T-cell (primary cell): ENCODE results near the gene GSTO2. TPM values are rescaled to one million over a fixed set of nuclear protein-coding genes. Genes with fewer than 3 reads are reported as not detected.

Experiments
- ATAC-seq, 4 experiments: fragments of 200-7000 bp in 3 of 4; fragments of 150-1000 bp in 1 of 4; cut with Tn5 transposase; replicated peaks in 1 of 4; 1 replicate in 3 of 4; 2 replicates in 1 of 4; pipeline ENCODE4 v1.10.0; 2021; ENCODE audit warnings: moderate library complexity in 3 of 4, mild to moderate bottlenecking in 2 of 4, moderate number of reproducible peaks in 1 of 4
- CTCF ChIA-PET, 2 donors: fragments of 300-600 bp; sonication (Branson Sonifier 250); formaldehyde crosslinking; loops; one replicate each; lab custom pipeline; 2022; ENCODE audit warnings: antibody characterized with exemption in 2 of 2; lab: Charles Lee
- POLR2A ChIA-PET, 2 donors: fragments of 300-600 bp; sonication (Branson Sonifier 250); formaldehyde crosslinking; loops; one replicate each; lab custom pipeline; 2022; ENCODE audit warnings: antibody characterized with exemption in 2 of 2; lab: Charles Lee
- DNase-seq, 35 experiments: peaks; one replicate each; pipeline versions ENCODE4 v3.0.0 to v3.0.0-alpha.2; 2013 to 2023
- H3K27ac ChIP-seq: one replicate; pipeline ENCODE4 v1.5.1; 2013; ENCODE audit warnings: low read length
- H3K27me3 ChIP-seq, 2 experiments: replicated peaks in 1 of 2; 1 replicate in 1 of 2; 2 replicates in 1 of 2; pipeline versions ENCODE4 v1.6.1 to v1.7.0; 2013; ENCODE audit warnings: low read length in 1 of 2, mixed read lengths in 1 of 2; ENCODE audit not compliant: control insufficient read depth in 2 of 2, insufficient read depth in 2 of 2; ENCODE audit errors: extremely low read depth in 1 of 2
- H3K36me3 ChIP-seq, 2 donors: 1 replicate in 1 of 2; 2 replicates in 1 of 2; pipeline versions ENCODE4 v1.6.1 to v1.7.0; 2013; ENCODE audit warnings: low read length in 1 of 2; ENCODE audit not compliant: control insufficient read depth in 2 of 2, insufficient read depth in 1 of 2; ENCODE audit errors: extremely low read depth in 1 of 2
- H3K4me1 ChIP-seq, 2 experiments: 1 replicate in 1 of 2; 2 replicates in 1 of 2; pipeline versions ENCODE4 v1.6.1 to v1.7.0; 2013; ENCODE audit warnings: low read length in 2 of 2, mixed read lengths in 1 of 2; ENCODE audit not compliant: insufficient read depth in 2 of 2, control insufficient read depth in 1 of 2; ENCODE audit errors: extremely low read depth in 1 of 2
- H3K4me3 ChIP-seq, 2 donors: 1 replicate in 1 of 2; 2 replicates in 1 of 2; pipeline versions ENCODE4 v1.5.1 to v1.7.0; 2013; ENCODE audit warnings: mild to moderate bottlenecking in 2 of 2, low read length in 1 of 2, moderate library complexity in 1 of 2; ENCODE audit not compliant: control insufficient read depth in 1 of 2; ENCODE audit errors: extremely low read depth in 1 of 2
- H3K9me3 ChIP-seq: 2 replicates; pipeline ENCODE4 v1.7.0; 2013
- H3K27ac Mint-ChIP-seq, 2 donors: one replicate each; pipeline ENCODE4 v1.8.0; 2020 to 2021; ENCODE audit warnings: mild to moderate bottlenecking in 2 of 2, mixed read lengths in 2 of 2
- H3K27me3 Mint-ChIP-seq, 2 donors: one replicate each; pipeline ENCODE4 v1.8.0; 2021 to 2022; ENCODE audit warnings: mixed read lengths in 2 of 2
- H3K36me3 Mint-ChIP-seq: one replicate; pipeline ENCODE4 v1.8.0; 2021; ENCODE audit warnings: mixed read lengths
- H3K4me1 Mint-ChIP-seq, 3 donors: one replicate each; pipeline ENCODE4 v1.8.0; 2020 to 2022; ENCODE audit warnings: mixed read lengths in 3 of 3, mild to moderate bottlenecking in 1 of 3
- H3K4me3 Mint-ChIP-seq, 3 donors: one replicate each; pipeline ENCODE4 v1.8.0; 2020 to 2022; ENCODE audit warnings: mild to moderate bottlenecking in 3 of 3, mixed read lengths in 3 of 3, moderate library complexity in 3 of 3
- H3K9me3 Mint-ChIP-seq, 3 donors: one replicate each; pipeline ENCODE4 v1.8.0; 2020 to 2022; ENCODE audit warnings: mixed read lengths in 3 of 3
- WGBS: methylation state at CpG from one replicate; pipeline ENCODE4 v1.1.5; 2013; ENCODE audit warnings: missing lambda C conversion rate; ENCODE audit not compliant: insufficient coverage; 5-methylcytosine and 5-hydroxymethylcytosine counted together
- total RNA-seq, 35 experiments: library from RNA in 6 of 35; stranded (reverse) in 6 of 35; fragments of 120-200 nt in 1 of 35; gene quantifications; one replicate each; pipeline versions ENCODE4 v1.2.1 to v1.2.4 and lab custom pipeline; 2013 to 2026

The GSTO2 gene
- total RNA-seq, 5 donors from 2014 or later (not counting 1 experiment from before 2014, with no cell fraction given) = 0.60 to 2.4 (median 1.9) TPM

- no peaks in the 10 kb centered on the region for H3K27me3 Mint-ChIP-seq
- ChIA-PET POLR2A (interaction anchor here in 1 of 2 donors (1.0 kb wide), 1 partner anchor 12 kb away, joined by 4 read pairs; the partner anchor contains the start of gene ITPRIP), CTCF (interaction anchor here (0.7 to 6.0 kb wide), 24 partner anchors 9 to 128 kb away, joined by 3 to 167 read pairs (median 6); partner anchors contain the start of genes GSTO1 (in 1 of the 2) and ITPRIP (in 1 of the 2))
- Histone ChIP-seq H3K27ac (no peak overlapping the region), H3K27me3 (no peaks in the 10 kb centered on the region), H3K4me1 (peaks cover 20 to 35% of the 10 kb centered on the region in 2 experiments), H3K4me3 (no peak overlapping the region), H3K36me3 (no peaks in the 10 kb centered on the region), H3K9me3 (no peaks in the 10 kb centered on the region)
- no peaks in the 10 kb centered on the region for H3K36me3 Mint-ChIP-seq
- H3K4me1 Mint-ChIP-seq = peaks cover 11 to 22% (median 14%) of the 10 kb centered on the region in 3 donors
- peaks cover 3 to 8% (median 4%) of the 10 kb centered on the region in 3 donors for H3K9me3 Mint-ChIP-seq
- peak; percentile 62 to 66 (median 62) for ATAC-seq
- no peak overlapping the region for H3K4me3 Mint-ChIP-seq
- WGBS = 50% methylated on average over 2 of the region's 6 CpGs
- DNase-seq = peak in 9 of 35 experiments; percentile 26 to 82 (median 38)
- no peak overlapping the region for H3K27ac Mint-ChIP-seq
Measured at GRCh38 chr10:104350127-104350635, 81.2 kb downstream of the GSTO2 start.

GRCh38 chr10:104351061-104351702, 82.2 kb downstream of the GSTO2 start:
- CTCF ChIA-PET = interaction anchor here (0.8 to 6.0 kb wide), 25 partner anchors 10 to 96 kb away, joined by 3 to 167 read pairs (median 7); partner anchors contain the start of genes GSTO1 (in 1 of the 2) and ITPRIP (in 1 of the 2)

GRCh38 chr10:104351919-104352318, 82.9 kb downstream of the GSTO2 start:
- H3K9me3 Mint-ChIP-seq = no peaks in the 10 kb centered on the region
- no CpG with 5 or more reads among the region's 1 CpG for WGBS
- peak overlapping the region; percentile 59 to 70 for H3K27ac Mint-ChIP-seq
- H3K4me1 ChIP-seq = peaks cover 14 to 27% of the 10 kb centered on the region in 2 experiments
- no peak for ATAC-seq
- H3K9me3 ChIP-seq = no peaks in the 10 kb centered on the region
- H3K4me1 Mint-ChIP-seq = peaks cover 0 to 11% (median 3%) of the 10 kb centered on the region in 3 donors
- ChIA-PET POLR2A (interaction anchor here (0.5 to 1.9 kb wide), 7 partner anchors 8 to 260 kb away, joined by 3 to 15 read pairs (median 3); partner anchors contain the start of gene ITPRIP (in 1 of the 2)), CTCF (interaction anchor here (0.6 to 6.0 kb wide), 20 partner anchors 11 to 231 kb away, joined by 3 to 167 read pairs (median 8); partner anchors contain the start of genes ITPRIP (in 1 of the 2) and SFR1 (in 1 of the 2))
- H3K27ac ChIP-seq = peak overlapping the region; percentile 42
- H3K4me3 ChIP-seq = peak overlapping the region in 1 of 2 donors; percentile 20
- H3K4me3 Mint-ChIP-seq = peak overlapping the region in 2 of 3 donors; percentile 19 to 47
- DNase-seq = peak in 1 of 35 experiments; percentile 11
- H3K36me3 Mint-ChIP-seq = no peaks in the 10 kb centered on the region
- no peaks in the 10 kb centered on the region for H3K27me3 Mint-ChIP-seq
- no peaks in the 10 kb centered on the region for H3K36me3 ChIP-seq
- H3K27me3 ChIP-seq = no peaks in the 10 kb centered on the region

More at GRCh38 chr10:104351061-104351702, 82.2 kb downstream of the GSTO2 start:
- ATAC-seq = no peak
- H3K27me3 ChIP-seq = no peaks in the 10 kb centered on the region
- Mint-ChIP-seq H3K27me3 (no peaks in the 10 kb centered on the region), H3K27ac (peak overlapping the region; percentile 61 to 72), H3K4me1 (peaks cover 1 to 14% (median 7%) of the 10 kb centered on the region in 3 donors), H3K36me3 (no peaks in the 10 kb centered on the region), H3K4me3 (peak overlapping the region in 1 of 3 donors; percentile 15), H3K9me3 (no peaks in the 10 kb centered on the region)
- POLR2A ChIA-PET = interaction anchor here (0.5 to 1.9 kb wide), 4 partner anchors 13 to 259 kb away, joined by 3 to 12 read pairs (median 4); partner anchors contain the start of gene ITPRIP (in 1 of the 2)
- H3K4me3 ChIP-seq = no peak overlapping the region
- peak in 1 of 35 experiments; percentile 16 for DNase-seq
- 75% methylated on average over 1 of the region's 2 CpGs for WGBS
- H3K36me3 ChIP-seq = no peaks in the 10 kb centered on the region
- H3K4me1 ChIP-seq = peaks cover 16 to 31% of the 10 kb centered on the region in 2 experiments
- H3K27ac ChIP-seq = peak overlapping the region; percentile 42
- no peaks in the 10 kb centered on the region for H3K9me3 ChIP-seq

- POLR2A ChIA-PET = interaction anchor here in 1 of 2 donors (0.5 kb wide), 1 partner anchor 24 kb away, joined by 3 read pairs; no protein-coding TSS in a partner anchor
- peak; percentile 74 to 96 (median 83) for DNase-seq
- no peaks in the 10 kb centered on the region for H3K9me3 Mint-ChIP-seq
- peak; percentile 84 to 91 (median 90) for ATAC-seq
- 3% methylated on average over 43 of the region's 43 CpGs for WGBS
- peaks cover 0 to 6% (median 0%) of the 10 kb centered on the region in 3 donors for H3K4me1 Mint-ChIP-seq
- Histone ChIP-seq H3K4me1 (peaks cover 14 to 27% of the 10 kb centered on the region in 2 experiments), H3K4me3 (peak within 1 kb of the TSS; percentile 46 to 54), H3K9me3 (no peaks in the 10 kb centered on the region), H3K36me3 (no peaks in the 10 kb centered on the region), H3K27ac (peak within 1 kb of the TSS; percentile 42), H3K27me3 (no peaks in the 10 kb centered on the region)
- CTCF ChIA-PET = interaction anchor here (0.5 to 6.0 kb wide), 20 partner anchors 12 to 232 kb away, joined by 3 to 167 read pairs (median 5); partner anchors contain the start of genes ITPRIP (in 2 of the 2) and SFR1 (in 1 of the 2)
- no peaks in the 10 kb centered on the region for H3K36me3 Mint-ChIP-seq
- no peaks in the 10 kb centered on the region for H3K27me3 Mint-ChIP-seq
- peak within 1 kb of the TSS in 1 of 3 donors; percentile 28 for H3K4me3 Mint-ChIP-seq
- H3K27ac Mint-ChIP-seq = peak within 1 kb of the TSS in 1 of 2 donors; percentile 68
Measured at GRCh38 chr10:104353325-104354048, 84.5 kb downstream of the GSTO2 start, which contains the start of gene CFAP58. Gene CFAP58, plus strand, starts transcription at chr10:104353833. Its CDS starts 65 bp downstream, at chr10:104353898.

Other genes starting within 250 kb of the GSTO2 start
- gene COL17A1, start 183.3 kb upstream of the GSTO2 start, total RNA-seq = under 1 TPM in 1 of 5 donors, not detected in 4; 0.16 TPM
- gene SFR1, start 147.0 kb upstream of the GSTO2 start, total RNA-seq = 10 to 100 TPM in 2 of 5 donors, 1 to 10 TPM in 3; 9.0 to 11.3 (median 9.7) TPM
- gene CFAP43, start 36.8 kb upstream of the GSTO2 start, total RNA-seq = under 1 TPM in 1 of 5 donors, not detected in 4; 0.58 TPM
- 10 to 100 TPM; 19.9 to 61.5 (median 46.2) TPM for gene GSTO1, start 14.3 kb upstream of the GSTO2 start, total RNA-seq
- 10 to 100 TPM; 16.9 to 98.5 (median 25.0) TPM for gene ITPRIP, start 69.3 kb downstream of the GSTO2 start, total RNA-seq
- gene CFAP58, start 84.6 kb downstream of the GSTO2 start, total RNA-seq = not detected